Stimulated activated CD8-positive, alpha-beta memory T cell treated with anti-CD3 and anti-CD28 coated beads, Interleukin-2, amount 100 ng/mL, for 1 hour (primary cell): ENCODE measurements around the gene RELL1.

Experiments used
- DNase-seq, 2 donors: peaks; one replicate each; pipeline ENCODE4 v3.0.0-alpha.2; 2020; ENCODE audit warnings: low read depth in 2 of 2

The RELL1 gene, protein sequence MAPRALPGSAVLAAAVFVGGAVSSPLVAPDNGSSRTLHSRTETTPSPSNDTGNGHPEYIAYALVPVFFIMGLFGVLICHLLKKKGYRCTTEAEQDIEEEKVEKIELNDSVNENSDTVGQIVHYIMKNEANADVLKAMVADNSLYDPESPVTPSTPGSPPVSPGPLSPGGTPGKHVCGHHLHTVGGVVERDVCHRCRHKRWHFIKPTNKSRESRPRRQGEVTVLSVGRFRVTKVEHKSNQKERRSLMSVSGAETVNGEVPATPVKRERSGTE

DNA sequence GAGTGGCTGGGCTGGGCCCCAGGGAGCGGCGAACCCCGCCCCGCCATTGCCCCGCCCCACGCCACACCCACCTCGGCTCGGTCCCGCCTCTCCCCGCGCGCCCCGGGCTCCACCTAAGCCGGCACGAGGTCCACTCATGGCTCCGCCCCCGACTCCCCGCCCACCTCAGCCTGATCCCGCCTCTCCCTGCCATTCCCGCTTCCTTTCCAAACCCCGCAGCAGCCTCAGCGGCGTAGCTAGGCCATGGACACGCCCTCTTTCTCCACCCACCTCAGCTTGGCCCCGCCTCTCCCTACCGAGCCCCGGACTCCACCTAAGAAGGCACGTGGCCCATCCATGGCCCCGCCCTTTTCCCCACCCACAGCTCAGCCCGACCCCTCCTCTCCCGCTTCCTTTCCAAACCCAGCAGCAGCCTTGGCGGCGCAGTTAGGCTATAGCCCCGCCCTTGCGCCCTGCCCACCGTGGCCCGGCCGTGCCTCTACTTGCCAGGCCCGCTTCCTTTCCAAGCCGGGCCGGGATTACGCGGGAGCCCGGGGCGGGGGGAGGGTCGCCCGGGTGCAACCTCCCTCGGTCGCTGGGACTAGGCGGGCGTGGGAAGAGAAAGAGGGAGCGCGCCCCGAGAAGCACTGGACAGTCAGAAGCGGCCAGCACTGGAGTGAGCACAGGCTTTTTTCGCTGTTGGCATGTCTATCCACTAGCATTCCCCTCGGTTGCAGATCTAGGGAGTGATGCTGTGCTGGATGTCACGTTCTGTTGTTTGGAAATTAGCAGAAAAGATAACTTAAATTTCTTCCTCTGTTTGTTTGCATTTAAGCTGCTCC is at the start of gene RELL1:
Gene RELL1, minus strand, starts transcription at position 4 of the 821 bp plus-strand sequence. CDS start 89 bp downstream, outside the sequence.
- DNase-seq = peak; percentile 95

DNA sequence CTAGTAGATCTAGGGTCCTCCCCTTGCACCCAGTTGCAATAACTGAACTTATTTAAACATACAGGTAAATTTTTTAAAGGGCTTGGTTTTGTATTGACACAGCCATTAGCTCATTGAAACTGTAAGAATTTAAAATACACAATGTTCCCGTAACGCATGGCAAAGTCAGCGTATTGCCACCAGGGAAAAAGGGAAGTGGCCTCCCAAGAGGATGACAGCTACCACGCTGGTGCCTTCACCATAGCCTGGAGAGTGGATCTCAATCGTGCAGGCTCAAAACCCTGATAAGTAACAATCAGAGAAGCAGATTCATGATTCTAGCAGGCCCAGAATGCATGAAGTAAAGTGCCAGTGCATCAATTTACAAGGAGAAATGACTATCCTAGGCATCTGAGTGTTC is 49.4 kb upstream of the RELL1 start:
- DNase-seq = no peak

DNA sequence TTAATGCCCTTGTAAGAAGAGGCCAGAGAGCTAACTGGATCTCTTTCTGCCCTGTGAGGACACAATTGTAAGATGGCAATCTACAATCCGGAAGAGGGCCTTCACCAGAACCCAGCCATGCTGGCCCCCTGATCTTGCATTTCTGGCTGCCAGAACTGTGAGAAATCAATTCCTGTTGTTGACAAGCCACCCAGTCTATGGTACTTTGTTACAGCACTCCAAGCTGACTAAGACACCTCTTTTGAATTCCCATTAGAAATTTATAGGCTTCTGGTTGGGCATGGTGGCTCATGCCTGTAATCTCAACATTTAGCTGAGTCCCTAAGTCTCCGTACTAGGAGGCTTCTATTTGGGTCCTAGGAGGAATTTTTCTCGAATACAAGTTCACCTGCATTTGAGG is 48.8 kb upstream of the RELL1 start:
- no peak for DNase-seq

DNA sequence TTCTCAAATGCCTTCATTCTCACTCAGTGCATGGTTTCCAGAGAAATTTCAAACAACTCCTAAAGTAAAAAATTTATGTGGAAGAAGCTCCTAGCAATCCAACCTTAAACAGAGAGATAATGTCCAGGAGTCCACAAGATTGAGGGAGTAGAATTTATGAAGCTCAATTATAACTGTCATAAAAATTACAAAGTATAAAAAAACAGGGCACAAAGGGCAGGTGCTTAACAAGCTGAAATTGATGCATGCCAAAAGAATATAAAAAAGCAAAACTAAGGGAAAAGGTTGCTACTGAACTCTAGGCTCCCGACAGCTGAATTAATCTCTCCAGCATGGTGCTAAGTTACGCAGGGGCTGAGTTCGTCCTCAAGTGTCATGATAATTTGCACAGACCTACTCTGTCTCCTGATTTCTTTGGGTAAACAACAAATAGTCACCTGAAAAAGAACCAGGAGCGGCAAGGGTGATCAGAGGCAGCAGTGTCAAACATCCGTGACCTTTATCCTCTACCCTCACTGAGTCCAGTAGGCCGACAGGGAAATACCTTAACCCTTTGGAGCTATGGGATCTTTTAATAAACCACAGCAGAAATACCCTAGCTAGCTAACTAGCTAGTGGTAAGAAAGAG is 47.2 kb upstream of the RELL1 start:
- no peak for DNase-seq

DNA sequence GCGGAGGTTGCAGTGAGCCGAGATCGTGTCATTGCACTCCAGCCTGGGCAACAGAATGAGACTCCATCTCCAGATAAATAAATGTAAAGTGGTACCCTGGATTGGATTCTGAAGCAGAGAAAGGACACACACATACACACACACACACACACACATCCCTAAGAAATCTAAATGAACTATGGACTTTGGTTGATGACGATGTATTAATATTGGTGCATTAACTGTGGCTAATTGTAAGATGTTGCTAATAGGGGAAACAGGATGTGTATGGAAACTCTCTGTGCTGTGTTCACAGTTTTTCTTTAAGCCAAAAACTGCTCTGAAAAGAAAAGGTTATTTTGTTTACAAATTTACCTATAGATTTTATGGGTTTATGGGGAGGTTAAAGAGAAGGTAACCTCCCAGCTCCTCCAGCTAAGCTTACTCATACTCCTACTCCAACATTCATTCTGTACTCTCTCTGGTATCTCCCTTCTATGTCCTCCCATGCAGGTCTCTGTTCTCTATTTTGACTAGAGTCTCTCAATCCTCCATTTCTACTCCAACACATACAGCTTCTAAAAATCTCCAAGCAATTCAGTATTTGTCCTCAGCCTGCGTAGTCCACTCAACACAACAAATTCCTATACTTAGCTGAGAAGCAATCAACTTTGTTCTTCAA is 46.5 kb upstream of the RELL1 start:
- no peak for DNase-seq

DNA sequence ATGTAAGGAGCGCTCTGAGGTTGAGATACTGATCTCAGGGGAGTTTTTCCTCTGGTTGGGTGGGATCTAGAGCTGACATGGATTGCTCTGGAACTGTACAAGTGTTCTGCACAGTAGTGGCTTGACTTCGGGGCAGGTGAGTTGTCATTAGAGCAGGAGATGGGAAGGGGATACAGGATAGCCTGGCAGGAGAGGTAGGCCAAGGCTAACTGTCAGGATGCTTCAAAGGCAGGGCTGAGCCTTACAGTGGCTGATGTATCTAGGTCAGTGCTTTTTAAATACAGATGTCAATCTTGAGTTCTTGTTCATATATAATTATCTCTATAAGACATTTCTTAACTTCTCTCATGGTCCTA is 43.5 kb upstream of the RELL1 start:
- DNase-seq = no peak

DNA sequence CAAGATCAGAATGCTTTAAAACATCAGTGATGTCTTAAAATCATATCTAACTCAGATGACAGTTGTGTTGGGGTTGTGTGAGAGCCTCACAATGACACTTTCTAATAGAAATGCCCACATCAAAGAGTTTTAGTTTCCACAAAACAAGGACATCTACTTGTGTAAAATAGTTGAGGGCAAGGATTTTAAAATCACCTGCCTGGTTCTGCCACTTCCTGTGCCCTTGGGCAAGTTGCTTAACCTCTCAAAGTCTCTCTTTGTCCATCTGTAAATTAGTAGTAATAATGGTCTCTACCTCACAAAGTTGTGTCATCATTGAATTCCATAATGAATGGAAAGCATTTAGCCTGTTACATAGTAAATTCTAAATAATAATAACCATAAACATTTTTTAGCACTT is 41.9 kb upstream of the RELL1 start:
- no peak for DNase-seq

DNA sequence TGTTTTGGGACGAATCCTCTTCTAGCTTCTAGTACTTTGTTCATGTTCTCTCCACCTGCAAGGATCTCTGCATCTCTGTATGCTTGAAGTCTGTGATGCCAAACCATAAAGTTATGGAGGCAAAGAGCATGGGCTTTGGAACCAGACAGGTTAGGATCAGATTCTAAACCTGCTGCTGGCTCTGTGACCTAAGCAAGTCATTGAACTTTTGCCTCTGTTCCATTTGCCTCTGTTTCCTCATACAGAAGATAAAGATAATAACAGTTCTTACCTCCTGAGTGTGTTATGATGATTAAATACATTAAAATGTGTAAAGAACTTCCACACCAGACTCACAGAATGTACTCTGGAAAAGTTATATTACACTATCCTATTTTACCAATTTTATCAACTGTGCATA is 41.5 kb upstream of the RELL1 start:
- no peak for DNase-seq

DNA sequence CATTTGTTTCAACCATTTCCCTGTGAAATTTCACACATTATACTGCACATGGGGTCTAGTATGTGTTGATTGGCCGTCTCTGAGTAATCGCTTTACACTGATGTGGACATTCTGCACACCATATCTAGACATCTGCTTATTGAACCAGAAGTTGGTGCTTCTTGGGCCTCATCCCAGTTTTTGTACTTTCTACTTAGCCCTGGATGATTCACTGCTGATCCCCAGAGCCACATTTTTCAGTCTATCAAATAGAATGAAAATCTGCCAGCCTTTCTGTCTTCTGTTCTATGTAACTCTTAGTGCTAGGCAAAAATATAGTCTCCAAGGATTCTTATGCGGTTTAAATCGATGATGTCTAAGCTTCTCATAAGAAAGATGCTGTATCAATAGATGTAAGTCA is 40.5 kb upstream of the RELL1 start:
- no peak for DNase-seq

DNA sequence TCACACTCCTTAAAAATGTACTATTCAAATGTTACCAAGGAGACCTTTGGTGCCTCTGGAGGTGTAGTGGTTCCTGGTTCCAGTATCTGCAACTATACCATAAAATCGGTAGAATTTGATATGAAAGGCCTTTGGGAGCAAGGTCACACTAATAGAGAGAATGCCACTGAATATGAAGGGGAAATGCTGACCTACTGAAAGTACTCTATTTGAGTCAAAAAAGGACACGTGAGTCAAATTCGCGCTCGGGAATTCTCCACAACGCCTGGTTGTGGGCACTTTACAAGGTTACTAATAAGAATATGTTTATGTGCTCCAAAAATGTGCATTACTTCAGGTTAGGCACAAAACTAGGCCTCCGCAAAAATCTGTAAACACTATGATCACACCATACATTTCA is 39.5 kb upstream of the RELL1 start:
- no peak for DNase-seq

DNA sequence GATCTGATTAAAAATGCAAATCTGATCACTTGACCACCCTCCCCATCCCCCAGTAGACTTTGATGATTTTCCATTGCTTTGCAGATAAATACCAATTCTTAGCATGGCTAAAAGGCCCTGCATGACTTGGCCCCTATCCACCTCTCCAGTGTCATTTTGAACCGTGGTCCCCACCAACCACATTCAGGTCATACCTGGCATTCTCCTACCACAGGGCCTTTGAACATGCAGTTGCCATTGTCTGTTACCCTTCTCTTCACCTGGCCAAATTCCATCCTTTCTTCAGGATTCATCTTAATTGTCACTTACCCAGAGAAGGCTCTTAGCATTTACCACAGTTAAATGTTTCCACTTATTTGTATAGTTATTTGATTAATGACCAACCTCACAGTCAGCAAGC is 36.9 kb upstream of the RELL1 start:
- no peak for DNase-seq

DNA sequence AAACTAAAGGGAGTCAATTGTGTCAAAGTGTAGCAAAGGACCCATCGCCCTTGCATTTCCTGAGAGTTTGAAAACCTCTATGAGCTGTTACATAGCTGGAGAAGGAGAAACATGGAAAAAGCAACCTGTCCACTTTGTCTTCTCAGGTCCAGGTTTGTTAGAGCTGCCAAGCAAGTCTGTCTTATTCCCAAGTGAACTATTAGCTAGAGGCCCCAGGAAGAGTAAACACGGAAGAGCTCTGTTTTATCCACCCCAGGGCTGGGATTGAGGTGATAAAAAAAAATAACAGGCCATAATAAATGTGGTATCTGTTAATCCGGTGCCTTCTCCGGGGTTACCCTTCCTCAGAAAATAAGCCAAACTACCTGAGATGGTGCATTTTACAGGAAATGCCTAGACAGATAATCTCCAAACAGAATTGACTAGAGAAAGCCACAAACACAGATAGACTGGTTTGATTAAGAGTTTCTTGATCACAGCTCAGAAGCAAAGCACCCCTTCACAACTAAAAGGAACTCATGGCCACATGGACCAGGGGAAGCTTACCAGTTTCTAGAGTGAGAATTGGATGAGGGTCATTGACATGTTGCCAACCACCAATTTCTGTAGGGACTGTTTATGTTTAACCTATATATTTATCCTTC is 35.9 kb upstream of the RELL1 start:
- DNase-seq = no peak

DNA sequence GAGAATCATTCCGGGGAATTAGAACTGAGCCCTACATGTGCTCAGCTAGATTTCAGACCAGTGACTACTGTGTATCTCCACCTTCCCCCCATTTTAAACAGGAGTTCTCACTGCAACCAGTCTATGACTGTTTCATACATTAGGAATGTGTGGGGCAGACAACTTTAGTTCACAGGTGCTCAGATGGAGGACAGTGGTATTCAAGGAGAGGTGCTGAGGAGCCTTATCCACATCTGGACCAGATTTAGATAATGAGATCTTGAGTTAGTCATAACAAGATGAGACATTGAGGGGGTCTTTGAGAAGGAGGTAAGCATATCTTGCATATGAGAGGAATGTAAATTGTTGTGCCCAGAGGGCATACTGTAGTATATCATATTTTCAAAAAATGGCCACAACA is 32.8 kb upstream of the RELL1 start:
- DNase-seq = no peak

DNA sequence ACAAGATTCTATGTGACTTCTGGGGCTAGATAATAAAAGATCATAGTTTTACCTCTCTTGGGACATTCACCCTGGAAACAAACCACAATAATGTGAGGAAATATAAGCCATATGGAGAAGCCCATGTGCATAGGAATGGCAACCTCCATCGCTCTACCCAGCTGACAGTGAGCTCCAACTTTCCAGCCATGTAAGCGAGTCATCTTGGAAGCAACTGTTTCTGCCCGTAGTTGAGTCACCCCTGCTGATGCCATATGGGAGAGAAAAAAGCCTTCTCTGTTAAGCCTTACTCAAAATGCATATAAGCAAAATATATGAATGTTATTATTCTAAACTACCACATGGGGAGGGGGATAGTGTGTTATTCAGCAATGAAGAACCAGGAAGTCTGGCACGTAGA is 31.4 kb upstream of the RELL1 start:
- no peak for DNase-seq

DNA sequence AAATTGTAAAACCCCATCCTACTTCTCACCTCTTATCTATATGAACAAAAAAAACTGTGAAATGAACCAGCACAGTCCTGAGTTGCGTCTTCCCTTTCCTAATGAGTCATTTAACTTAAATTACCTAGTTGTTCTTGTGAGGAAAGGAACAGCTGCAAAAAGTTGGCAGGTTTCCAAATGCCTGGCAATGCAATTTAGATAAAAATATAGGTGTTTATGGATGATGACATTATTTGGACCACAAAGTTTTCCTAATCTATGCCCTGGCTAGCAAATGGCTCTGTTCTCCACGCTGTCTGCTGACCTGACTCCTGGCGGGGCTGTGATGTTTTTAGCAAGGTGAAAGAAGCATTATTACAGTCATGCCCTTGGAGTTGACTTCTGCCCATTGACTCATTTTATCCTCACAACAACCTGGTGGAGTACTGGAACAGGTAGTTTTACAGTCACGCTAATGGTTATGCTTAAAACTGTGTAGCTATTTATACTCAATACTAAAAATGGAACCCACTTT is 29.8 kb upstream of the RELL1 start:
- DNase-seq = no peak

DNA sequence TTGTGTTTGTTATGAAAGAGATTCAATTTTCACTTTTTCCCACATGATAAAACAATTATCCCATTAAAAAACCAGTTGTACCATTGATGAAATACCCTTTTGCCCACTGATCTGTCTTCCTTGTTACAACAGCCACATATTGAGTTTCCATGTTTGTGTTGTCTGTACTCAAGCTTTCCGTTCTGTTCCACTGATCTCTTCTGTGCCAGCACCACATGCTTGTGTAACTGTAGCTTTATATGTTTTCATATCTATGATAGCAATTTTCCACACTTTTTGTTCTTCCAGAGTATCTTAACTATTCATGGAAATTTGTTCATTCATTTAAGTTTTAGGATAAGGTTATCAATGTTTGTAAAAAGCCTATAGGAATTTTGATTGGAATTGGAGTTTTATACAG is 24.3 kb upstream of the RELL1 start:
- DNase-seq = no peak

DNA sequence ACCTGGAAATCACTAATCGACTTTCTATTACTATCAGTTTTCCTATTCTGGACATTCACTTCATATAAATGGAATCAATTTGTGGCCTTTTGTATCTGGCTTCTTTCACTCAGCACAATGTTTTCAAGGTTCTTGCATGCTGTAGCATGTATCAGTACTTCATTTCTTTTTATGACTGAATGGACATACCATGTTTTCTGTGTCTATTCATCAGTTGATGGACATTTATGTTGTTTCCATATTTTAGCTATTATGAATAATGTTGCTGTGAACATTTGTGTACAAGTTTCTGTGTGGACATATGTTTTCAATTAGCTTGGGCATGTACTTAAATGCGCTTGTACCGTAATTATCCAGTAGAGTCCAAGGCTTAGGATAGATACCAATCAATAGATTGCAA is 19.9 kb upstream of the RELL1 start:
- DNase-seq = no peak

DNA sequence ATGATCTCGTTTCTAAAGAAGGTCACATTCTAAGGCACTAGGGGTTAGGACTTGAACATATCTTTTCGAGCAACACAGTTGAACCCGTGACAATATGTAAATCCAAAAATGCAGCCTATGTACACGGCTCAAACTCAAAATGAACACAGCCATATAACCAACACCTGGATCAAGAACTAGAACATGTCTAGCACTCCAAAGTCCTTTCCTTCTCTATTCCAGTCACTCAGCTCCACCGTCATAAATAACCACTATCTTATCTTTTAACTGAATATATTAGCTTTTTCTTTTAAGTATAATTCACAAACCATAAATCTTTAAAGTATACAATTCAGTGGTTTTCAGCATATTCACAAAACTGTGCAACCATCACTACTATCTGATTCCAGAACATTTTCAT is 19.4 kb upstream of the RELL1 start:
- DNase-seq = no peak

DNA sequence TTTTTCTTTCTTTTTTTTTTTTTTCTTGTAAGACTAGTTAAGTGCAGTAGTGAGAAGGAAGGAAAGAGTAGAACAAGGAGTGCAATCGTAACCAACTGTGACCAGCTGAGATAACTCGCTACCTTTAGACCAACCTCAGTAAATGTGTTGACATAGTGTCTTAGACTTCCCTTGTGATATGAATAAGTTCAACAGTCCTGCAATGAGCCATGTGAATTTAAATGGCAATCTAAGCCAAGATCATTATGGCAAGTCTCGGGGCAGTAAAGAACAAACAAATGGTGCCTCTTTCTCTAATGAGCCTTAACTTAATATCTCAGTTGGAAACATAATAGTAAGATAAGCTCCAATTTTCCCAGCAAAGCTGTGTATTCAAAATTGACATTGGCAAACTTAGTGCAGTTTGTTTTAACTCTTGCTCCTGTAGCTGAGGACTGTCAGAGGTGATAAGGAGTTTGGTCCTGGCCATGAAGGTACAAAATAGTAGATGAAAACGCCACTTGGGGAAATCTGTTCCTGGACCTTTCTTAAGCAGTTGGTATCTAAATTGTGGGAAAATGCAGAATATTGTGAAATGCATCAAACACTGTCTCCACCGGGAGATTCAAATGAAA is 13.8 kb upstream of the RELL1 start:
- DNase-seq = no peak

DNA sequence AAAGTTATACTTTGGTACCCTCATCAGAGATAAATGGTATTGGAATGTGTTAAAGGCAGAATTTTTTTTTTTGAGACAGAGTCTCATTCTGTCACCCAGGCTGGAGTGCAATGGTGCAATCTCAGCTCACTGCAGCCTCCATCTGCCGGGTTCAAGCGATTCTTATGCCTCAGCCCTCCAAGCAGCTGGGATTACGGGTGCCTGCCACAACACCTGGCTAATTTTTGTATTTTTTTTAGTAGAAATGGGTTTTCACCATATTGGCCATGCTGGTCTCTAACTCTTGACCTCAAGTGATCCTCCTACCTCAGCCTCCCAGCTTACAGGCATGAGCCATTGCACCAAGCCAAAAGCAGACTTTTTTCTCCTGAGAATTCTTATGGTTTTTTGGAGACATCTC is 11.4 kb upstream of the RELL1 start:
- DNase-seq = no peak

DNA sequence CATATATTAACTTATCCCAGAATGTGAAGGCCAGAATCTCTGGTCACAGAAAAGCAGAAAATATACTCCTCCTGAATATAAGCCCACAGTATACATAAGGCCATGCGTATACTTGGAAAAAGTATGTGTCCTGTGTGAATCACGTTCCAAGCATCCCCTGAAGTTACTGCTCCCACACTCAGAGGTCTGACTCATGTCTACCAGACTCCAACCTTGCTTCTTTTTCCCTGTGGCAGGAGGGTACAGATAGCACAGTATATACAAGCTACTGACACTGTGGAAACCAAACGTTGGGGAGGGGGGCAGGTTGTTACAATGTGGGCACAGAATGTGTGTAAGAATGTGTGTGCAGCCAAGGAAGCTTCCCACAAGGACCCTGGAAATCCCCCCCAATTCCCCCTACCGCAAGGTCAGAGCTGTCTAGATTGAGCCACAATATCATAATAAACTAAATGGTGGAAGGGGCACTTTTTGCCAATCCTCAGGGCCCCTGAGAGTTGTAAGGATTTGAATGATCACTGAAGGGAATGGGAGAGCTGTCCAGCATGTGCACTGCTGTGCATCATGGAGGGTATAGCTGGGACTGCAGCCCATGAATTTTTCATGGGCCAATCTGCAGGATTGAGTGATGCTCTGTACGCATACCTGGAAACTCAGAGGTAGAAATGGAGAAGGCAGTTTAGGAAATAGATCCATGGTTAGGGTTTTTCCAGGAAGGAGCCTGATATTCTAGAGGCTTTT is 7.4 kb upstream of the RELL1 start:
- no peak for DNase-seq
